HUES6 (cell line): ENCODE results near the gene ITGB2.

Experiments used
- H3K27ac ChIP-seq: 2 replicates; pipeline ENCODE4 v1.7.0; 2013; ENCODE audit warnings: low read depth, mild to moderate bottlenecking, low read length, inconsistent platforms
- H3K27me3 ChIP-seq: 2 replicates; pipeline ENCODE4 v1.6.1; 2013; ENCODE audit warnings: low read length; ENCODE audit not compliant: control insufficient read depth, insufficient read depth
- H3K36me3 ChIP-seq: 2 replicates; pipeline ENCODE4 v1.6.1; 2013; ENCODE audit warnings: low read length; ENCODE audit not compliant: control insufficient read depth, insufficient read depth
- H3K4me1 ChIP-seq: 2 replicates; pipeline ENCODE4 v1.6.1; 2013; ENCODE audit warnings: low read length; ENCODE audit not compliant: control insufficient read depth, insufficient read depth
- H3K4me3 ChIP-seq: 2 replicates; pipeline ENCODE4 v1.5.1; 2013; ENCODE audit warnings: low read depth, low read length
- H3K9ac ChIP-seq: one replicate; pipeline ENCODE4 v1.6.1; 2013; ENCODE audit warnings: mild to moderate bottlenecking, low read length
- H3K9me3 ChIP-seq: 2 replicates; pipeline ENCODE4 v1.6.1; 2013; ENCODE audit warnings: low read depth, low read length; ENCODE audit not compliant: control insufficient read depth, insufficient read depth

Gene ITGB2

DNA sequence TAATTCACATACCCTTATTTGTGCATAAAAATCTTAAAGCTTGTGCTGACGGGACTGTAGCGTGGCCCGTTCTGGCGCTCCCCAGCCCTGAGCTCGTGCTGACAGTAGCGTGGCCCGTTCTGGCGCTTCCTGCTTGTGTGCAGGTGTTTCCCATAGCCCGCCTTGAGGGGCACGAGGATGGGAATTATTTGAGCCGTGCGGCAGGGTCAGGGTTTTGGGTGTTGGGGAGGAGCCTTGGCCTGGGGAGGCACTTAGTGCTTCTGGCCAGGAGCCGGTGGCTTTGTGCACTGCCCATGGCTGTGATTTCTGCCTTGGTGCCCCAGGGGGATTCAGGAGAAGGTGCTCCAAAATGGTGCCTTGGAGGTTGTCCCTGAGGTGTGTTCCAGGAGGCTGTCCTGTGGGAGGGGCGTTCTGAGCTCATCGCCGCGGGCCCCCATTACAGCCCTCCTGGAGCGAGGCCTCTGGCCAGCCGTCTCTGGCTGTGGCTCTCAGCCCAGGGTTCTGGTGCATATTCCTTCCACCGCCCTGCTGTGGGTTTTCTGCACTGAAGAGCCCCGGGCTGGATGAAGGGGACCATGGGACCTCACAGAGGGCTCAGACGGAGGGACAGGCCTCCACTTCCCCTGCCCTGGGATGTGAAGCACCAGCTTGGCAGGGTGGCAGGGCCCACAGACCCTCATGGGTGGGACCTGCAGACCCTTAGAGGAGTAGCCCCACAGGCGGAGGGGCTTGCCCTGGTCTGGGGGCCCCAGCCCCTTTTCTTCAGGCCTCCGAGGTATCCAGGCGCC, 25.7 kb upstream of the ITGB2 start:
- Histone ChIP-seq H3K27me3 (no peaks in the 10 kb centered on the region), H3K27ac (no peak overlapping the region), H3K9me3 (no peaks in the 10 kb centered on the region), H3K9ac (no peak overlapping the region), H3K36me3 (peaks cover 62% of the 10 kb centered on the region), H3K4me3 (no peak overlapping the region), H3K4me1 (peaks cover 4% of the 10 kb centered on the region; the same call in 1 of the 2 replicates)

DNA sequence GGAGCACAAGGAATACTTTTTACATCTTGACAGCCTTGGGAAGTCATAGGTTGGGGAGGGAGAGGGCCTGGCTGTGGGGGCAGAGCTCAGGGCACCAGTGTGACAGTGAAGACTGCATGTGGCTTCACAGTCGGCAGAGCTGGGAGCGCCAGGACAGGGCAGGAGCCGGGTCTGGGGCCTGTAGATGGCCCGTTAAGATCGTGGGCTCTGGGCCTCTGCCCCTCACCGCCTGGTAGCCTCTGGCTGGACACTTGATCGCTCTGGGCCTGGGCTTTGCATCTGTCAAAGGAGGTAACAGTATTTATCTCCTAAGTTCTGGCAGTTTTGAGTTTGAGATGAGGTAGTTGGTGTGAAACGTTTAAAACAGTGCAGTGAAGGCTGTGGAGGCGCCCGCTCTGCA, 23.9 kb upstream of the ITGB2 start:
- Histone ChIP-seq H3K4me3 (no peak overlapping the region), H3K27ac (no peak overlapping the region), H3K9ac (no peak overlapping the region), H3K4me1 (peaks cover 11% of the 10 kb centered on the region), H3K36me3 (peaks cover 54% of the 10 kb centered on the region), H3K27me3 (no peaks in the 10 kb centered on the region), H3K9me3 (no peaks in the 10 kb centered on the region)

DNA sequence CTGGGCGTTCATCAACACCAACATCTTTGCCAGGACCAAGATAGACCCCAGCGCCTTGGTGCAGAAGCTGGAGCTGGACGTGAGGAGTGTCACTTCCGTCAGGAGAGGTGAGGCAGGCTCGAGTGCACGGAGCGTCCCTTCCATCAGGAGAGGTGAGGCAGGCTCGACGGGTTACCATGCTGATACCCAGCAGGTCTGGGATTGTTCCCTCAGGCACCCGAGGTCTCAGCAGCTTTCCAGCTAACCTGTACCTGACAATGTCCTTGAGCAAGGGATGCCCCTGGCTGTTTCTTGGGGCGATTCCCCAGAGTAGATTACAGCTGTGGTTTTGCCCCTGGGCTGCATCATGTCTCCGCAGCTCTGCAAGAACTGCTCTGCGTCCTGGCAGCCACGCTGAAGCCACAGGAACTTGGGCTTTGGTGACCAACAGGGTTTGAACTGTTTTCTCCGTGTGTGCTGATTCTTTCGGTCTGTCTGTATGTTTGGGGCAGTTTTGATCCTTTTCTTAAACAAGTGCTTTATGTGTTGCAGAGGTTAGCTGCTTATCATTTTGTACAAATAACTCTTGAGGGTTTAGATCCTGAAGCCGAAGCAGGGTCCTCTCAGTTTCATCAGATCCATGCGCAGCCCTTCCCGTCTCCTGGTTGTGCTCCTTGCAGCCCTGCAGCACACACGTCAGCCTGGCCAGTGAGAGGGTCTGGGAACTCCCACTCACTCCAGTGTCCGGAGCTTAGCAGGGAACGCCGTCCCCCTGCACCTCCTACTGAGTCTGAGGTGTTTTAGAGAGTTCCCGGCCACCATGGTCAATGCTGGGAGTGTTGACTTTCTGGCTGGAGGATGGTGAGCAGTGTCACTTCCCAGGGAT, 23.2 kb upstream of the ITGB2 start:
- H3K4me3 ChIP-seq = no peak overlapping the region
- no peak overlapping the region for H3K9ac ChIP-seq
- no peaks in the 10 kb centered on the region for H3K9me3 ChIP-seq
- peaks cover 54% of the 10 kb centered on the region for H3K36me3 ChIP-seq
- no peaks in the 10 kb centered on the region for H3K27me3 ChIP-seq
- peaks cover 11% of the 10 kb centered on the region for H3K4me1 ChIP-seq
- H3K27ac ChIP-seq = no peak overlapping the region

GRCh38 chr21:44943005-44943685, 22.4 kb upstream of the ITGB2 start:
- no peak overlapping the region for H3K27ac ChIP-seq

DNA sequence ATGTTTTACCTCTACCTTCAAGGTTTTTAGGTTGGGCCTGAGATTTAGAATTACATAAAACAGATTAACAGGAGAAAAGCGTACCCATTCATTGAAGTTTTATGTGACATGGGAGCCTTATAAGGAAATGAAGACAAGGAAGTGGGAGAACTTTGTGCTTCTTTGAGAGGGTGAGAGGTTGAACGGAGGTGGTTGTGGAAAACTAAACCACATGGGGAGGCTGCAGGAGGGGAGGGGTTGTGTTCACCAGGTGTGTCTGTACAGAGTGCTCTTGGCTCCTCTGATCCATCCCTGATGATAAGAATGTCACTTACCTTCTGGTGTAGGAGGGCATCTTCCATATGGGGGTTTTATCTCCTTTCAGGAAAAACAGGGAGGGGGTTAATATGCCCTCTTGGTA, 21.9 kb upstream of the ITGB2 start:
- Histone ChIP-seq H3K9me3 (no peaks in the 10 kb centered on the region), H3K9ac (no peak overlapping the region), H3K36me3 (peaks cover 52% of the 10 kb centered on the region), H3K27ac (no peak overlapping the region), H3K4me1 (peaks cover 11% of the 10 kb centered on the region), H3K27me3 (no peaks in the 10 kb centered on the region; the same call in 1 of the 2 replicates), H3K4me3 (no peak overlapping the region)

More at GRCh38 chr21:44943005-44943685, 22.4 kb upstream of the ITGB2 start:
- no peaks in the 10 kb centered on the region for H3K9me3 ChIP-seq
- H3K4me3 ChIP-seq = no peak overlapping the region
- peaks cover 11% of the 10 kb centered on the region for H3K4me1 ChIP-seq
- H3K36me3 ChIP-seq = peaks cover 54% of the 10 kb centered on the region
- no peak overlapping the region for H3K9ac ChIP-seq
- H3K27me3 ChIP-seq = no peaks in the 10 kb centered on the region; the same call in 1 of the 2 replicates

DNA sequence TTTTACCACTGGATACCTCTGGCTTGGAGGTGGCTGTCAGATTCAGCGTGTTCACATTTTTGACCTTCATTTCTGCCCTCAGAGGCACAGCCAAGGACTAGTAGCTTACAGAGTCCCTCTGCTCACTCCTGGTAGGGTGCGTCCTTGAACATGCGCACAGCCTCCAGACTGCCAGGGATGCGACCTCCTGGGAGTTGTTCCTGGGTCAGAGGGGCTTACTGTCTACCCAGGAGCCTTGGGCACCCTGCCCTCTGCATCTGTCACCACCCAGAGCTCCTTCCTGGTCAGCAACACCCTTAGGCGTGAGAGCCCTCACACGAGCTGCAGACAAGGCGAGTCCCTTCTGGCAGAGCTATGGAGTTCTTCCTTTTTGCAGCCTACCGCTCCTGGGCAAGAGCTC, 20.9 kb upstream of the ITGB2 start:
- Histone ChIP-seq H3K9ac (no peak overlapping the region), H3K4me1 (peaks cover 11% of the 10 kb centered on the region), H3K36me3 (peaks cover 45% of the 10 kb centered on the region), H3K9me3 (no peaks in the 10 kb centered on the region), H3K27ac (no peak overlapping the region), H3K27me3 (no peaks in the 10 kb centered on the region; the same call in 1 of the 2 replicates), H3K4me3 (peak overlapping the region; percentile 90; the same call in 1 of the 2 replicates)

DNA sequence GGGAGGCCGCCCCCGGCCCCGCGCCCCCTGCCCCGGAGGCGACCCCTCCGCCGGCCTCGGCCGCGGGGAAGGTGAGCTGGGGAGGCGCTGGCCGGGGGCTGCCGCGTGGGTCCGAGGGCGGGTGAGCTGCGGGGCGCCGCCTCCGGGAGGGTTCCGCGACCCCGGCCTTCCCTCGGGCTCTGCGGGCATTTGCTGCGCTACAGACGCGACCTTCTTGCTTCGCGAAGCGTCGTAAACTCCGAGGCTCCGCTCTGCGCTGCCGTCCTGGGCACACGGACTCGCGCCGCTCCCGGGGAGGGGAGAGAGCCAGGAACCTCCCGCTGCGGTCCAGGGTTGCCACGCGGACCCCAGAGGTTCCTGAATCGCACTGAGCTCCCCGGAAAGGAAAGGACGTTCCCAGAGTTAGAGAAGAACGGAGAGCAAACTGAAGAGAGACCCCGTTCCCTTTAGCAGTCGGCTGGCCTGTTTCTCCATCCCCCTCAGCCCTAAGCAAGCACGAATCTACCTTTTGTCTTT, 19.5 kb upstream of the ITGB2 start:
- Histone ChIP-seq H3K9me3 (no peaks in the 10 kb centered on the region), H3K36me3 (peaks cover 36% of the 10 kb centered on the region), H3K27ac (peak overlapping the region; percentile 70; the same call in 1 of the 2 replicates), H3K4me1 (peaks cover 11% of the 10 kb centered on the region), H3K27me3 (peaks cover under 1% of the 10 kb centered on the region; the same call in 1 of the 2 replicates), H3K9ac (peak overlapping the region; percentile 87), H3K4me3 (peak overlapping the region; percentile 90)

- peaks cover 30% of the 10 kb centered on the region for H3K36me3 ChIP-seq
- peak within 1 kb of the TSS; percentile 91 for H3K9ac ChIP-seq
- H3K27me3 ChIP-seq = peaks cover 4% of the 10 kb centered on the region; the same call in 1 of the 2 replicates
- H3K27ac ChIP-seq = peak within 1 kb of the TSS; percentile 70; the same call in 1 of the 2 replicates
- peak within 1 kb of the TSS; percentile 90 for H3K4me3 ChIP-seq
- H3K4me1 ChIP-seq = peaks cover 11% of the 10 kb centered on the region
- H3K9me3 ChIP-seq = no peaks in the 10 kb centered on the region
These were observed 18.9 kb upstream of the ITGB2 start, which contains the start of gene SLX9 for GRCh38 chr21:44939532-44940115. TSS of gene SLX9 (plus strand) at chr21:44940029. CDS start at chr21:44940058, 29 bp downstream.

DNA sequence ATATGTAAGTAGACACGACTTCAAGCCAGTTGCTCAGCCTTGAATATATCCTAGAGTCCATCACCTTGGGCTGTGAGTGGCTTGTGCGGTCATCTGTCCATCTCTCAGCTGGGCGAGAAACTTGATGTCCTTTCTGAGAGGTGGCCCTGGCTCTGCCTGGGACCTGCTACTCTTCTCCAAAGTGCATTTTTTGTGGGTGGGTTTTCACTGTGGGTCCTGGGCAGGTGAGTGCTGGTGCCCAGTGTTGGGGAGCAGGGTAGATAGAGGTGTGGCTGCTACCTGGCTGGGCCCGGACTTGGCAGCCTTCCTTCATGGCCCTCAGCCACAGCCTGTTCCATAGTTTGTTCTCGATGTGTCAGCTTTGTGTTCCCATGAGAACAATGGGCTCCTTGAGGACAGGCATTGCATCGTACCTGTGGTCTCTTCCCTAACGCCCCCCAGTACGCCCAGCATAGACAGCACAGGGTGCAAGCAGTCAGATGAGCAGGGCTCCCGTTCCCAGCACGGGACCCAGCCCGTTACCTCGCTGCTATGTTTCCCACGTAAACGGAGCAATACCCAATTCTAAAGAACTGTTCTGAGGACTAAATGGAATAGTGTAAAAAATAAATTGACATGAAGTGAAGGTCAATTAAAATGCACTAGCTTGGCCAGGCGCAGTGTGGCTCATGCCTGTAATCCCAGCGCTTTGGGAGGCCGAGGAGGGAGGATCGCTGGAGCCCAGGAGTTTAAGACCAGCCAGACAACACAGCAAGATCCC, 18.3 kb upstream of the ITGB2 start:
- Histone ChIP-seq H3K27me3 (peaks cover 11% of the 10 kb centered on the region), H3K9ac (peak overlapping the region; percentile 91), H3K27ac (peak overlapping the region; percentile 70; the same call in 1 of the 2 replicates), H3K4me3 (peak overlapping the region; percentile 90), H3K36me3 (peaks cover 23% of the 10 kb centered on the region), H3K9me3 (no peaks in the 10 kb centered on the region), H3K4me1 (peaks cover 11% of the 10 kb centered on the region)
